ENCODE results near the gene GPHN.

- TF ChIP-seq POLR2A (IDR thresholded peaks at IDR 0.05; ENCODE audit: low read depth, low read length) (no peak), TAF1 (IDR thresholded peaks at IDR 0.05; ENCODE audit: low read depth, low read length) (no peak)
These were observed 619.2 kb downstream of the GPHN start for GRCh38 chr14:67127174-67127573.
